ENCODE data around the gene MACC1. TPM values are rescaled to one million over a fixed set of nuclear protein-coding genes. Genes with fewer than 3 reads are reported as not detected.
"Not testable (repeated sequence)": the region's sequence is repeated elsewhere in the genome, so short reads cannot be mapped to it uniquely, and the experiment has no call there.

Gene MACC1
- polyA plus RNA-seq, 12 donors, result 0.05 to 4.3 (median 0.12) TPM; not detected in 1

GRCh38 chr7:20131776-20132175, 85.4 kb downstream of the MACC1 start:
- no peak for DNase-seq

DNA sequence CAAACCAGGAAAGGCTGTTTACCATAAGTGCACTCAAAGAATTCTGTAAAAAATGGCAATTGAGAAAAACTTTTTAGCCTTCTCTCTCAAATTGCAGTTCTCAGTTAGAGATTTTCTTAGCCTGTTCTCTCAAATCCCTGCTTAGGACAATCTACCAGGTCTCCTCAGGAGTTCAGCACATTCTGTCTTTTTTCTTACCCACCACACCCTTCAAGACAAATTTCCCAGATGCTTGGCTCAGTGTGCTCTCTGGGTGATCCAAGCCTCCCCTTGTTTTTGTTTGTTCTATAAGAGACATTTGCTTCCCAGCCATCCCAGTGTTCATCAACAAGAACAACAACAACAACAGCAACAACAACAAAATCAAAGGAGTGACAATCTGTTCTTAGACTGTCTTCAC, 87.3 kb downstream of the MACC1 start:
- no peak for DNase-seq

GRCh38 chr7:20128001-20128400, 89.2 kb downstream of the MACC1 start:
- no peak for DNase-seq

DNA sequence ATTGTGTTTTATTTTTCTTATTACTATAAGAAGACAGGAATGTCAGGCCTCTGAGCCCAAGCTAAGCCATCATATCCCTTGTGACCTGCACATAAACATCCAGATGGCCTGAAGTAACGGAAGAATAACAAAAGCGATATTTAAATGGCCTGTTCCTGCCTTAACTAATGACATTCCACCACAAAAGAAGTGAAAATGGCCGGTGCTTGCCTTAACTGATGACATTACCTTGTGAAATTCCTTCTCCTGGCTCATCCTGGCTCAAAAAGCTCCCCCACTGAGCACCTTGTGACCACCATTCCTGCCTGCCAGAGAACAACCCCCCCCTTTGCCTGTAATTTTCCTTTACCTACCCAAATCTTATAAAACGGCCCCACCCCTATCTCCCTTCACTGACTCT, 91.1 kb downstream of the MACC1 start:
- not testable (repeated sequence) for DNase-seq

DNA sequence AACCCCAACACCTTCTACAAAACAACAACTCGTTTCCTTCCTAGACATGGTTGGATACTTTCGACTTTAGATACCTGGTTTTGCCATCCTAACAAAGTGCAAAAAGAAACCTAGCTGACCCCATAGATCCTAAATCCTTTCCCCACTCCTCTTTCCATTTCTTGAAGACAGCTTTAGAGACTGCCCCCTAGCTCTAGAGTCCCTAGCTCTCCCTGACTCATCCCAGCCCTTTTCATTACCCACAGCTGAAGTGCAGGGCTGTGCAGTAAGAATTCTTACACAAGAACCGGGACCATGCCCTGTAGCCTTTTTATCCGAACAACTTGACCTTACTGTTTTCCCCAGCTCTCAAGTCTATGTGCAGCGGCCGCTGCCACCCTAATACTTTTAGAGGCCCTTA, 93.1 kb downstream of the MACC1 start:
- DNase-seq, result not testable (repeated sequence)

DNA sequence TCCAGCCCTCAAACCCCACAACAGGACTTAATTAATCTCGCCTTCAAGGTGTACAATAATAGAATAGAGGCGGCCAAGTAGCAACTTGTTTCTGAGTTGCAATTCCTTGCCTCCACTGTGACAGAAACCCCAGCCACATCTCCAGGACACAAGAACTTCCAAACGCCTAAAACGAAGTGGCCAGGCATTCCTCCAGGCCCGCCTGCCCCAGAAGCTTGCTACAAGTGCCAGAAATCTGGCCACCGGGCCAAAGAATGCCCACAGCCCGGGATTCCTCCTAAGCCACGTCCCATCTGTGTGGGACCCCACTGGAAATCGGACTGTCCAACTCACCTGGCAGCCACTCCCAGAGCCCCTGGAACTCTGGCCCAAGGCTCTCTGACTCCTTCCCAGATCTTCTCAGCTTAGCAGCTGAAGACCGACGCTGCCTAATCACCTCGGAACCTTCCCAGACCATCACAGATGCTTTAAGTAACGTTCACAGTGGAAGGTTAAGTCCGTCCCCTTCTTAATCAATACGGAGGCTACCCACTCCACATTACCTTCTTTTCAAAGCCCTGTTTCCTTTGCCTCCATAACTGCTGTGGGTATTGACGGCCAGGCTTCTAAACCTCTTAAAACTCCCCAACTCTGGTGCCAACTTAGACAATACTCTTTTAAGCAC, 94.4 kb downstream of the MACC1 start:
- not testable (repeated sequence) for DNase-seq

GRCh38 chr7:20122073-20122472, 95.1 kb downstream of the MACC1 start:
- no peak for DNase-seq

- no peak for DNase-seq
Observed at GRCh38 chr7:20121404-20121803, 95.8 kb downstream of the MACC1 start.

DNA sequence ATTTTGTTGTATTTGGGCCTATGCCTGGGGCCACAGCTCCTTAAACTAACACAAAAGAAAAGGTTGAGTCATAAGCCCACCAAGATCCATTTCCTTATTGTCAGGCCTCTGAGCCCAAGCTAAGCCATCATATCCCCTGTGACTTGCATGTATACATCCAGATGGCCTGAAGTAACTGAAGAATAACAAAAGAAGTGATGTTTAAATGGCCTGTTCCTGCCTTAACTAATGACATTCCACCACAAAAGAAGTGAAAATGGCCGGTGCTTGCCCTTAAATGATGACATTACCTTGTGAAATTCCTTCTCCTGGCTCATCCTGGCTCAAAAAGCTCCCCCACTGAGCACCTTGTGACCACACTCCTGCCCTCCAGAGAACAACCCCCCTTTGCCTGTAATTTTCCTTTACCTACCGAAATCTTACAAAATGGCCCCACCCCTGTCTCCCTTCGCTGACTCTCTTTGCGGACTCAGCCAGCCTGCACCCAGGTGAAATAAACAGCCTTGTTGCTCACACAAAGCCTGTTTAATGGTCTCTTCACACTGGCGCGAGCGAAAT, 96.5 kb downstream of the MACC1 start:
- DNase-seq, result not testable (repeated sequence)

DNA sequence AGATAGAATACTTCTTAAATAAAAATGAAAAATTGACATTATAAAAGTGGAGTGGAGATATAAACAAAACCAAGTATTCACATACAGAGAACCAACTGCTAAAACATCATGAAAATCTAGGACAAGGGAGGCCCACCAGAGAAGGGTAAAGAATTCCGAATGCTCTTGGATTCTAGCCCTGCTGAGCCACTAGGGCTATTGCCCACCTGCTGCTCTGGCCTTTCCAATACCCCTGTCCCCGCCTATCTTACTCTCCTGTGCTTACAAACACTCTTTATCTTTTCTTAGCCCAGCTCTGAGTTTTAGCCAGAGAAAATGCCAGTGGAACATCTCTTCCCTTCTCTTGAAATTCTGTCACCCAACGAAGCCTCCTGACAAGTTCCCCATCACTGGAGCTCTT, 100.3 kb downstream of the MACC1 start:
- DNase-seq, result no peak

- DNase-seq, result no peak
Observed at GRCh38 chr7:20114468-20114867, 102.7 kb downstream of the MACC1 start.

DNA sequence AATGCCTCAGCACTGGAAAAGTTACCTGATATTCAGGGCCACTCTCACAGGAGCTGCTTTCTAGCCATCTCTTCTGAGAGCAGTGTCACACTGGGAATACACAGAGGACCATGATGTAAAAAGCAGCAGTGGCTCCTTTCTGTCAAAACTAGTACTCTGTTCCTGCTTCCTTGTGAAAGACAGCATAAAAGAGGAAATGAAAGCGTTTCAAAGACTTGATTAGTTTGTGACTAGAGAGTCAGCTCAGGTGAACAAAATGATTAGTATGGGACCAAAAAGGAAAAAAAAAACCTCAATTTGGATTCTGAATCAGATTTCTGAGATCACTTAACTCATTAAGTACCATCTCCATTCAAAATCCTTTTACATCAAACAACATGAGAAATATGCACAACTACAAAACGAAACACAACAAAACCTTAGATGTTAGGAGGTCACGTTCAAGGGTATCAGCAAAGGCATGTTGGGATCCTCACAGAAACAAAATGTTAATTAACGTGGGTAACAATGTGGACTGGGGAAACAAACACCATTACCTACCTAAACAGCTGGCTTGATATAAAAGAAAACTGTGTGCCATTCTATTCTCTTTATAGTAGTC, 103.7 kb downstream of the MACC1 start:
- no peak for DNase-seq

- no peak for DNase-seq
Observed at GRCh38 chr7:20112696-20113095, 104.5 kb downstream of the MACC1 start.

- no peak for DNase-seq
Observed at GRCh38 chr7:20111821-20112542, 105.2 kb downstream of the MACC1 start.

- DNase-seq, result peak; percentile 24
Observed at GRCh38 chr7:20107582-20107981, 109.6 kb downstream of the MACC1 start.

GRCh38 chr7:20104696-20105095, 112.5 kb downstream of the MACC1 start:
- no peak for DNase-seq

DNA sequence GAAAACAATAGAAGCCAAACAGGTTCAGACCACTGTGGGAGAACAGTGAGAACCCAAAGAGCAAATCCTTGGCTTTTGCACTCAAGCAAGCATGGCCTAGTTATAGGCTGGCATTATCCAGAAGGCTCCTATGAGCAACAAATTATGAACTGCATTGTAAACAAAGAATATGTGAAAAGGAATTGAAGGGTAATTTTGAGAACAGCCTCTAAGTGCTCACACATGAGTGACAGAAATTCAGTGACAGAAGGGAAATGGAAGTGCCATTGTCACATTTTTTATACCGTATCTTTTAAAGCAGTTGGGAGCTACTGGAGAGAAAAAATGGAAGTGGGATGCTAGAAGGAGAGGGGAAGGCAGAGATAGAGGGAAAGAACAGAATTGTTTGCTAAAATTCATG, 114.2 kb downstream of the MACC1 start:
- DNase-seq, result no peak

DNA sequence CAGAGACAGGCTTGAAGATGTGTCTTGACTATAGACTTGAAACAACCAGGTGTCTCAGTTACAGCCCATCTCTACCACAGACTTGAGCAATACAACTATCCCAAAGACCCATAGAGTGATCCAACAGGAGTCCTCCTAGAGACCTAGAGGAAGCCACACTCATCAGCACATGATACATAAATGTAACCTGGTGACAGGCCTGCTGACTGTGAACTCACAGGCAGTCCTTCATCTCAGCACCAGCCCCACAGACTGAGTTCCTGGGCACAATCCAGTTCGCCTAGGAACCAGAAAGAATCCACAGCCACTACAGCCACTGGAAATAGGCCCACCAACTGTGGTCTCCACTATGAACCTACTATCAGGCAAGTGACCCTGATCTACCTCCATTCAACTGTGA, 121.3 kb downstream of the MACC1 start:
- DNase-seq, result no peak

GRCh38 chr7:20095436-20095835, 121.7 kb downstream of the MACC1 start:
- no peak for DNase-seq

- no peak for DNase-seq
Observed at GRCh38 chr7:20089431-20089830, 127.8 kb downstream of the MACC1 start.

- no peak for DNase-seq
Observed at GRCh38 chr7:20085086-20085485, 132.1 kb downstream of the MACC1 start.

Data from muscle of arm (tissue), 12 donors.